HepG2 (cell line): ENCODE measurements around the gene TMEM39A. TPM values are rescaled to one million over a fixed set of nuclear protein-coding genes. Genes with fewer than 3 reads are reported as not detected.

Experiments used
- ASH2L ChIP-seq: fragments of 300-600, 200-600 bp; sonication (generic); IDR thresholded peaks from 2 replicates; pipeline ENCODE4 v1.7.0; 2017; ENCODE audit warnings: low read depth, mild to moderate bottlenecking, moderate library complexity, mixed read lengths, low read length; ENCODE audit not compliant: insufficient read length
- BRF2 ChIP-seq: sonication (generic); formaldehyde crosslinking; IDR thresholded peaks from 2 replicates; pipeline ENCODE4 v1.8.1; 2022; ENCODE audit warnings: mild to moderate bottlenecking, missing genetic modification reagents
- CHD4 ChIP-seq: fragments of 200-600 bp; sonication (generic); IDR thresholded peaks from 2 replicates; pipeline ENCODE4 v1.7.0; 2017; ENCODE audit warnings: mild to moderate bottlenecking, low read length, borderline replicate concordance
- E2F2 ChIP-seq: sonication (generic); formaldehyde crosslinking; IDR thresholded peaks from 2 replicates; pipeline ENCODE4 v1.4.0; 2020; ENCODE audit warnings: missing genetic modification reagents, borderline replicate concordance
- HIC2 ChIP-seq: sonication (generic); formaldehyde crosslinking; IDR thresholded peaks from 2 replicates; pipeline ENCODE4 v1.9.0; 2022; ENCODE audit warnings: low read depth, missing genetic modification reagents
- HNRNPH1 ChIP-seq: fragments of 200-400 bp; formaldehyde crosslinking; optimal IDR thresholded peaks from 2 replicates; pipeline ENCODE3; 2017; ENCODE audit warnings: mild to moderate bottlenecking, low read depth, low read length
- HOMEZ ChIP-seq: IDR thresholded peaks from 2 replicates; pipeline ENCODE4 v1.6.1; 2016; ENCODE audit warnings: low read depth
- KAT8 ChIP-seq: IDR thresholded peaks from 2 replicates; pipeline ENCODE4 v1.6.1; 2016; ENCODE audit warnings: missing genetic modification reagents, missing compliant biosample characterization
- MAZ ChIP-seq, 2 experiments: sonication (generic) in 1 of 2; formaldehyde crosslinking in 1 of 2; IDR thresholded peaks; 2 replicates each; pipeline versions ENCODE4 v1.5.0 to v1.6.1; 2012 to 2020; ENCODE audit warnings: low read depth in 2 of 2, mild to moderate bottlenecking in 2 of 2, borderline replicate concordance in 1 of 2, improper control_type of control experiment in 1 of 2, low read length in 1 of 2, missing genetic modification reagents in 1 of 2, moderate library complexity in 1 of 2
- MED1 ChIP-seq: sonication (generic); formaldehyde crosslinking; IDR thresholded peaks from 2 replicates; pipeline ENCODE4 v1.4.0; 2020; ENCODE audit warnings: missing genetic modification reagents
- POLR2G ChIP-seq: fragments of 200-400 bp; formaldehyde crosslinking; IDR thresholded peaks from 2 replicates; pipeline ENCODE4 v1.6.1; 2018; ENCODE audit warnings: mild to moderate bottlenecking, low read depth, low read length, moderate library complexity
- RAD21 ChIP-seq: fragments of 450-650 bp; formaldehyde crosslinking; IDR thresholded peaks from 2 replicates; pipeline ENCODE4 v1.5.0; 2020; ENCODE audit warnings: mild to moderate bottlenecking
- YY1 ChIP-seq: IDR thresholded peaks from 2 replicates; pipeline ENCODE4 v1.6.1; 2011; ENCODE audit warnings: low read length, low read depth, moderate library complexity, mild to moderate bottlenecking; ENCODE audit not compliant: insufficient read depth, insufficient replicate concordance
- ZIK1 ChIP-seq: sonication (generic); formaldehyde crosslinking; IDR thresholded peaks from 2 replicates; pipeline ENCODE4 v1.5.0; 2020; ENCODE audit warnings: mild to moderate bottlenecking, low read depth, missing genetic modification reagents, borderline replicate concordance
- ZNF337 ChIP-seq: sonication (generic); formaldehyde crosslinking; IDR thresholded peaks from 2 replicates; pipeline ENCODE4 v1.5.1; 2020; ENCODE audit warnings: missing genetic modification reagents, low read depth, mild to moderate bottlenecking, borderline replicate concordance
- ZNF503 ChIP-seq: sonication (generic); formaldehyde crosslinking; IDR thresholded peaks from 2 replicates; pipeline ENCODE4 v1.4.0; 2020; ENCODE audit warnings: missing genetic modification reagents
- ZNF616 ChIP-seq: sonication (generic); formaldehyde crosslinking; IDR thresholded peaks from 2 replicates; pipeline ENCODE4 v1.5.0; 2020; ENCODE audit warnings: low read depth, mild to moderate bottlenecking, missing genetic modification reagents
- ZNF644 ChIP-seq: IDR thresholded peaks from 2 replicates; pipeline ENCODE4 v1.6.1; 2016; ENCODE audit warnings: low read depth
- ZNF709 ChIP-seq: sonication (generic); formaldehyde crosslinking; IDR thresholded peaks from 2 replicates; pipeline ENCODE4 v1.5.0; 2020; ENCODE audit warnings: mild to moderate bottlenecking, missing genetic modification reagents
- ZSCAN21 ChIP-seq: sonication (generic); formaldehyde crosslinking; IDR thresholded peaks from 2 replicates; pipeline ENCODE4 v1.8.0; 2022; ENCODE audit warnings: mild to moderate bottlenecking, missing genetic modification reagents, moderate library complexity, borderline replicate concordance
- polyA plus RNA-seq, 8 experiments: library from polyadenylated mRNA; depleted of rRNA in 3 of 8; stranded (reverse) in 7 of 8; unstranded in 1 of 8; fragments of >200 nt; fragmentation: Illumina TruSeq in 4 of 8; extraction: Trizol in 4 of 8; gene quantifications; 2 replicates each; pipeline versions ENCODE4 v1.2.1 to v1.2.3, GENCODE V29; 2011 to 2016; ENCODE audit warnings: low read depth in 4 of 8, missing spikeins in 1 of 8, mixed read lengths in 1 of 8; ENCODE audit not compliant: insufficient read depth in 1 of 8
- total RNA-seq, 5 experiments: library from RNA; depleted of rRNA; stranded (reverse); fragments of >200 nt; fragmentation: Illumina TruSeq; extraction: Trizol; gene quantifications; 2 replicates each; pipeline ENCODE4 v1.2.3, GENCODE V29; 2016; ENCODE audit warnings: low read depth in 1 of 5

The TMEM39A gene
- total and polyA plus RNA-seq, 2 of the 13 experiments (the other 11 are each of a cell fraction or from before 2014, with no cell fraction given), result 55.8 to 64.9 TPM

GRCh38 chr3:119498186-119499011 lies 35.0 kb upstream of the TMEM39A start, which contains the start of gene TIMMDC1 (continued):
- TF ChIP-seq MAZ (IDR thresholded peaks at IDR 0.05; ENCODE audit: borderline replicate concordance, low read depth, low read length) (peak; percentile 94), MAZ (CRISPR knock-in tag; IDR thresholded peaks at IDR 0.05; ENCODE audit: low read depth) (peak; percentile 90), ZNF709 (CRISPR knock-in tag) (peak; percentile 23; the same call in 1 of the 2 replicates), ZIK1 (CRISPR knock-in tag) (no peak), ZNF644 (CRISPR knock-in tag) (no peak), HIC2 (CRISPR knock-in tag) (peak; percentile 61), E2F2 (0 out of 2 replicates have a peak, but pooled peaks have one; percentile 43), HNRNPH1 (no peak), YY1 (peak; percentile 75), CHD4 (no peak), ZNF616 (no peak), HOMEZ (CRISPR knock-in tag) (peak; percentile 61; the same call in 1 of the 2 replicates), MED1 (CRISPR knock-in tag) (peak; percentile 49; the same call in 1 of the 2 replicates), ZNF337 (CRISPR knock-in tag) (peak; percentile 62; the same call in 1 of the 2 replicates), POLR2G (peak; percentile 97), ASH2L (peak; percentile 92), ZSCAN21 (CRISPR knock-in tag) (peak; percentile 71; the same call in 1 of the 2 replicates), KAT8 (CRISPR knock-in tag) (peak; percentile 97), ZNF503 (CRISPR knock-in tag) (no peak), BRF2 (CRISPR knock-in tag) (peak; percentile 62; the same call in 1 of the 2 replicates), RAD21 (CRISPR knock-in tag) (peak; percentile 37)
